ENCODE data around the gene RAB3IP.

The RAB3IP gene

GRCh38 chr12:69738351-69739286, at the start of gene RAB3IP:
Gene RAB3IP (plus strand): TSS chr12:69738860. CDS start chr12:69755409, 16,549 bp downstream.
- Histone ChIP-seq H3K9me3 (replicated peaks; ENCODE audit: insufficient read depth, low read length) (no peaks in the 10 kb centered on the region), H3K36me3 (replicated peaks; ENCODE audit: insufficient read depth, low read length) (no peaks in the 10 kb centered on the region), H3K9ac (ENCODE audit: low read length) (peak within 1 kb of the TSS; percentile 66), H3K4me1 (ENCODE audit: low read length) (0 out of 2 replicates have a peak, but pooled peaks cover 6% of the 10 kb centered on the region), H3K9me2 (replicated peaks; ENCODE audit: insufficient read depth, low read length) (no peaks in the 10 kb centered on the region), H3K4me2 (ENCODE audit: low read depth, low read length) (peak within 1 kb of the TSS; percentile 86), H3K27me3 (replicated peaks; ENCODE audit: insufficient read depth, low read length) (no peaks in the 10 kb centered on the region), H3K79me2 (ENCODE audit: low read length) (peaks cover 44% of the 10 kb centered on the region), H4K20me1 (ENCODE audit: insufficient read depth, low read length) (no peaks in the 10 kb centered on the region), H3F3A (ENCODE audit: insufficient read depth, low read length) (peaks cover 10% of the 10 kb centered on the region), H3K4me3 (ENCODE audit: low read length) (peak within 1 kb of the TSS; percentile 78), H2AFZ (ENCODE audit: low read length) (peak within 1 kb of the TSS; percentile 77), H3K27ac (ENCODE audit: low read length) (peak within 1 kb of the TSS; percentile 69)
- peak; percentile 40 for TF ChIP-seq CTCF (IDR thresholded peaks at IDR 0.05; ENCODE audit: low read length)
- TF ChIP-seq EZH2phosphoT487 (IDR thresholded peaks at IDR 0.05; ENCODE audit: low read length), result no peak
- peak; percentile 95 for DNase-seq

GRCh38 chr12:69689638-69690037, 49.0 kb upstream of the RAB3IP start:
- H3F3A ChIP-seq (ENCODE audit: insufficient read depth, low read length), result peaks cover 14% of the 10 kb centered on the region
- DNase-seq, result no peak
- H3K4me3 ChIP-seq (ENCODE audit: low read length), result no peak overlapping the region
- peaks cover 18% of the 10 kb centered on the region for H3K4me1 ChIP-seq (ENCODE audit: low read length)
- no peaks in the 10 kb centered on the region for H3K27me3 ChIP-seq (replicated peaks; ENCODE audit: insufficient read depth, low read length)
- H4K20me1 ChIP-seq (ENCODE audit: insufficient read depth, low read length), result no peaks in the 10 kb centered on the region; the same call in 1 of the 2 replicates
- TF ChIP-seq EZH2 (optimal IDR thresholded peaks at IDR 0.05; ENCODE audit: low read depth, low read length) (no peak), EZH2phosphoT487 (IDR thresholded peaks at IDR 0.05; ENCODE audit: low read length) (no peak), CTCF (IDR thresholded peaks at IDR 0.05; ENCODE audit: low read length) (no peak)
- H3K9ac ChIP-seq (ENCODE audit: low read length), result no peak overlapping the region
- no peak overlapping the region for H3K27ac ChIP-seq (ENCODE audit: low read length)
- no peak overlapping the region for H2AFZ ChIP-seq (ENCODE audit: low read length)
- no peaks in the 10 kb centered on the region for H3K9me2 ChIP-seq (replicated peaks; ENCODE audit: insufficient read depth, low read length)
- H3K4me2 ChIP-seq (ENCODE audit: low read depth, low read length), result no peak overlapping the region
- H3K79me2 ChIP-seq (ENCODE audit: low read length), result peaks cover 11% of the 10 kb centered on the region
- H3K9me3 ChIP-seq (replicated peaks; ENCODE audit: insufficient read depth, low read length), result no peaks in the 10 kb centered on the region
- no peaks in the 10 kb centered on the region; the same call in 1 of the 2 replicates for H3K36me3 ChIP-seq (replicated peaks; ENCODE audit: insufficient read depth, low read length)

GRCh38 chr12:69694123-69694522, 44.5 kb upstream of the RAB3IP start:
- no peak for TF ChIP-seq EZH2phosphoT487 (IDR thresholded peaks at IDR 0.05; ENCODE audit: low read length)
- TF ChIP-seq CTCF (IDR thresholded peaks at IDR 0.05; ENCODE audit: low read length), result no peak
- no peak for TF ChIP-seq EZH2 (optimal IDR thresholded peaks at IDR 0.05; ENCODE audit: low read depth, low read length)
- DNase-seq, result no peak
- H3K9me3 ChIP-seq (replicated peaks; ENCODE audit: insufficient read depth, low read length), result no peaks in the 10 kb centered on the region

More at GRCh38 chr12:69694123-69694522, 44.5 kb upstream of the RAB3IP start:
- H3K27ac ChIP-seq (ENCODE audit: low read length), result no peak overlapping the region
- no peaks in the 10 kb centered on the region for H3K9me2 ChIP-seq (replicated peaks; ENCODE audit: insufficient read depth, low read length)
- H3K27me3 ChIP-seq (replicated peaks; ENCODE audit: insufficient read depth, low read length), result no peaks in the 10 kb centered on the region
- no peak overlapping the region for H3K4me2 ChIP-seq (ENCODE audit: low read depth, low read length)
- no peaks in the 10 kb centered on the region for H4K20me1 ChIP-seq (ENCODE audit: insufficient read depth, low read length)
- H3K9ac ChIP-seq (ENCODE audit: low read length), result no peak overlapping the region
- 0 out of 2 replicates have a peak, but pooled peaks cover 4% of the 10 kb centered on the region for H3K4me1 ChIP-seq (ENCODE audit: low read length)
- no peak overlapping the region for H3K4me3 ChIP-seq (ENCODE audit: low read length)
- H2AFZ ChIP-seq (ENCODE audit: low read length), result no peak overlapping the region
- H3F3A ChIP-seq (ENCODE audit: insufficient read depth, low read length), result peaks cover 13% of the 10 kb centered on the region
- no peaks in the 10 kb centered on the region; the same call in 1 of the 2 replicates for H3K36me3 ChIP-seq (replicated peaks; ENCODE audit: insufficient read depth, low read length)
- H3K79me2 ChIP-seq (ENCODE audit: low read length), result peaks cover 51% of the 10 kb centered on the region

Measured in MM.1S (cell line).